Body of pancreas (tissue), 4 donors: ENCODE results near the gene PTPRN2.

Experiments
- POLR2A ChIP-seq, 3 donors: fragments of 450-650 bp; IDR thresholded peaks; one replicate each; pipeline ENCODE4 v1.6.1; 2016; ENCODE audit warnings: antibody characterized with exemption in 3 of 3, mild to moderate bottlenecking in 2 of 3
- TF ChIP-seq, protein P1 (sequence below), 7 experiments: fragments of 450-650 bp in 4 of 7; fragments of 200-600 bp in 3 of 7; sonication (generic) in 3 of 7; IDR thresholded peaks; one replicate each; pipeline ENCODE4 v1.5.1; 2016 to 2019; ENCODE audit warnings: antibody characterized with exemption in 7 of 7

DNA sequence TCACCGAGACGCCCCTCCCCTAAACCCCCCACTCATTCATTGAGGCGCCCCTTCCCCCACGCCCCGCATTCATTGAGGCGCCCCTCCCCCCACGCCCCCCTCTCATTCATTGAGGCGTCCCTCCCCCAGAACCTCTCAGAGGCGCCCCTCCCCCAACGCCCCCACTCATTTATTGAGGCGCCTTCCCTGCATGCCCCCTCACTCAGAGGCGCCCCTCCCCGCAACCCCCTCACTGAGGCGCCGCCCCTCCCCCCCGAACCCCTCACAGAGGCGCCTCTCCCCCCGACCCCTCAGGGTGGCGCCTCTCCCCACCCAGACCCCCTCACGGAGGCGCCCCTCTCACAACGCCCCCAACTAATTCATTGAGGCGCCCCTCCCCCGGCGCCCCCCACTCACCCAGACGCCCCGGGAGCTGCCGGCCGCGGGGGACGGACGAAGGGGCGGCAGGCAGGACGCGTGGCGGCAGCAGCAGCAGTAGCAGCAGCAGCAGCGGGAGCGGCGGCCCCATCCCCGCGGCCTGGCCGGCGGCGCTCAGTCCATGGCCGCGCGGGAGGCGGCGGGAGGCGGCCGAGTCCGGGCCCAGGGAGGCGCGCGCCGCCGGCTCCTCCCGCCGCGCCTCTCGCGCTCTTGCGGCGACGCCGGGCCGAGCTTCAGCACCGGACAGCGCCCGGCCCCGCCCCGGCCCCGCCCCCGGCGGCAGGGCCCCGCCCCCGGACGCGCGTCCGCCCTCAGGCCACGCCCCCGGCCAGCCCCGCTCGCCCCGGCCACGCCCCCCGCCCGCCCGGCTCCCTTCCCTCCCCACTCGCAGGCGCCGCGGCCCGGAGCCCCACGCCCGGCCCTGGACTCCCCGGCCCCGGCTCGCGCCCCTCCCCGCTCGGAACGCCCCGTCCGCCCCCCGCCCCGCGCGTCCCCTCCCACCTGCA lies at the start of gene PTPRN2:
- TF ChIP-seq, protein P1, sequence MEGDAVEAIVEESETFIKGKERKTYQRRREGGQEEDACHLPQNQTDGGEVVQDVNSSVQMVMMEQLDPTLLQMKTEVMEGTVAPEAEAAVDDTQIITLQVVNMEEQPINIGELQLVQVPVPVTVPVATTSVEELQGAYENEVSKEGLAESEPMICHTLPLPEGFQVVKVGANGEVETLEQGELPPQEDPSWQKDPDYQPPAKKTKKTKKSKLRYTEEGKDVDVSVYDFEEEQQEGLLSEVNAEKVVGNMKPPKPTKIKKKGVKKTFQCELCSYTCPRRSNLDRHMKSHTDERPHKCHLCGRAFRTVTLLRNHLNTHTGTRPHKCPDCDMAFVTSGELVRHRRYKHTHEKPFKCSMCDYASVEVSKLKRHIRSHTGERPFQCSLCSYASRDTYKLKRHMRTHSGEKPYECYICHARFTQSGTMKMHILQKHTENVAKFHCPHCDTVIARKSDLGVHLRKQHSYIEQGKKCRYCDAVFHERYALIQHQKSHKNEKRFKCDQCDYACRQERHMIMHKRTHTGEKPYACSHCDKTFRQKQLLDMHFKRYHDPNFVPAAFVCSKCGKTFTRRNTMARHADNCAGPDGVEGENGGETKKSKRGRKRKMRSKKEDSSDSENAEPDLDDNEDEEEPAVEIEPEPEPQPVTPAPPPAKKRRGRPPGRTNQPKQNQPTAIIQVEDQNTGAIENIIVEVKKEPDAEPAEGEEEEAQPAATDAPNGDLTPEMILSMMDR (IDR thresholded peaks at IDR 0.05), result no peak
- no peak for TF ChIP-seq POLR2A (IDR thresholded peaks at IDR 0.05)
